Naive thymus-derived CD4-positive, alpha-beta T cell (primary cell): Measurements from ENCODE around the gene NFIC. TPM values are rescaled to one million over a fixed set of nuclear protein-coding genes. Genes with fewer than 3 reads are reported as not detected.
"Not testable (repeated sequence)": the region's sequence is repeated elsewhere in the genome, so short reads cannot be mapped to it uniquely, and the experiment has no call there.

Experiments
- ATAC-seq: fragments of 150-1000 bp; cut with Tn5 transposase; 2 replicates; pipeline ENCODE4 v1.10.0; 2021; ENCODE audit warnings: mild to moderate bottlenecking, moderate library complexity
- CTCF ChIA-PET: fragments of 350-600 bp; sonication (Branson Sonifier 250); formaldehyde crosslinking; loops from one replicate; lab custom pipeline; 2021; ENCODE audit warnings: antibody characterized with exemption; lab: Charles Lee
- POLR2A ChIA-PET: fragments of 350-600 bp; sonication (Branson Sonifier 250); formaldehyde crosslinking; loops from one replicate; lab custom pipeline; 2021; ENCODE audit warnings: antibody characterized with exemption, inconsistent platforms; lab: Charles Lee
- DNase-seq, 9 donors: peaks; one replicate each; pipeline versions ENCODE4 v3.0.0 to v3.0.0-alpha.2; 2020 to 2022; ENCODE audit warnings: mixed read lengths in 1 of 9
- H3K27ac ChIP-seq: one replicate; pipeline ENCODE4 v1.7.0; 2013; ENCODE audit warnings: mild to moderate bottlenecking, low read depth, low read length, moderate library complexity
- H3K27me3 ChIP-seq, 2 donors: one replicate each; pipeline ENCODE4 v1.7.0; 2013; ENCODE audit warnings: low read length in 2 of 2, mild to moderate bottlenecking in 2 of 2, moderate library complexity in 2 of 2; ENCODE audit not compliant: control insufficient read depth in 2 of 2, insufficient read depth in 2 of 2
- H3K36me3 ChIP-seq, 3 experiments: 1 replicate in 2 of 3; 2 replicates in 1 of 3; pipeline ENCODE4 v1.7.0; 2013; ENCODE audit warnings: low read length in 3 of 3, mild to moderate bottlenecking in 3 of 3, moderate library complexity in 1 of 3; ENCODE audit not compliant: insufficient read depth in 3 of 3, control insufficient read depth in 2 of 3
- H3K4me1 ChIP-seq, 2 donors: one replicate each; pipeline ENCODE4 v1.7.0; 2013; ENCODE audit warnings: low read length in 2 of 2, mild to moderate bottlenecking in 2 of 2, moderate library complexity in 1 of 2; ENCODE audit not compliant: control insufficient read depth in 2 of 2, insufficient read depth in 2 of 2
- H3K4me3 ChIP-seq: 2 replicates; pipeline ENCODE4 v1.7.0; 2013; ENCODE audit warnings: mild to moderate bottlenecking, low read length
- H3K9me3 ChIP-seq, 3 experiments: 1 replicate in 2 of 3; 2 replicates in 1 of 3; pipeline ENCODE4 v1.7.0; 2013; ENCODE audit warnings: low read length in 3 of 3; ENCODE audit not compliant: control insufficient read depth in 2 of 3
- H3K27ac Mint-ChIP-seq, 9 donors: one replicate each; pipeline ENCODE4 v1.8.0; 2020 to 2022; ENCODE audit warnings: mixed read lengths in 9 of 9, mild to moderate bottlenecking in 8 of 9, moderate library complexity in 5 of 9, inconsistent platforms in 2 of 9
- H3K27me3 Mint-ChIP-seq, 5 donors: one replicate each; pipeline ENCODE4 v1.8.0; 2021 to 2022; ENCODE audit warnings: mixed read lengths in 5 of 5, mild to moderate bottlenecking in 1 of 5
- H3K36me3 Mint-ChIP-seq, 5 donors: one replicate each; pipeline ENCODE4 v1.8.0; 2020 to 2022; ENCODE audit warnings: mixed read lengths in 5 of 5, mild to moderate bottlenecking in 3 of 5, inconsistent platforms in 1 of 5
- H3K4me1 Mint-ChIP-seq, 7 donors: one replicate each; pipeline ENCODE4 v1.8.0; 2020 to 2022; ENCODE audit warnings: mixed read lengths in 7 of 7, mild to moderate bottlenecking in 3 of 7, inconsistent platforms in 1 of 7
- H3K4me3 Mint-ChIP-seq, 10 donors: one replicate each; pipeline ENCODE4 v1.8.0; 2020 to 2022; ENCODE audit warnings: mild to moderate bottlenecking in 10 of 10, mixed read lengths in 10 of 10, moderate library complexity in 6 of 10, inconsistent platforms in 2 of 10
- H3K9me3 Mint-ChIP-seq, 11 donors: one replicate each; pipeline ENCODE4 v1.8.0; 2020 to 2022; ENCODE audit warnings: mixed read lengths in 11 of 11, mild to moderate bottlenecking in 4 of 11, inconsistent platforms in 1 of 11, moderate library complexity in 1 of 11
- intact Hi-C, 2 donors: fragments of 100-400 bp; cut with micrococcal nuclease; formaldehyde crosslinking; loops; one replicate each; pipeline ENCODE4 v1.15.1; 2023
- polyA plus RNA-seq, 2 donors: library from polyadenylated mRNA; unstranded; fragments of 300-500 nt; fragmentation: Illumina TruSeq; gene quantifications; one replicate each; pipeline ENCODE4 v1.2.3, GENCODE V29; 2021
- total RNA-seq, 6 experiments: library from RNA in 5 of 6; stranded (reverse) in 5 of 6; gene quantifications; 1 replicate in 5 of 6; 2 replicates in 1 of 6; pipeline ENCODE4 v1.2.3 and lab custom pipeline; 2021 to 2026

The NFIC gene
- total and polyA plus RNA-seq, 7 experiments from 2014 or later, result 12.2 to 35.2 (median 31.1) TPM

DNA sequence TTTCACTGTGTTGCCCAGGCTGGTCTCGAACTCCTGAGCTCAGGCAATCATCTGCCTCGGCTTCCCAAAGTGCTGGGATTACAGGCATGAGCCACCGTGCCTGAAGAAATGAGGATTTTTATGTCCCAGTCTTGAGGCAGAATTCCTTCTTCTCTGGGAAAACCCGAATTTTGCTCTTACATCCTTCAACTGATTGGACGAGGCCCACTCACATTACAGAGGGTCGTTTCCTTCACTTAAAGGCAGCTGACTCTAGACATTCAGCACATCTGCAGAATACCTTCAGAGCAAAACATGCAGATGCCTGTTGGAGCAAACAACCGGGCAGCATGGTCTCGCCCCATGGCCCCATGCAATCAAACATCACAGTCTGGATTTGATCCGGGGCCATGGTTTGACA lies 36.3 kb upstream of the NFIC start:
- POLR2A ChIA-PET, result interaction anchor here (0.7 to 1.9 kb wide), 3 partner anchors 8 to 1590 kb away, joined by 3 to 4 read pairs (median 4); no protein-coding TSS in a partner anchor
- intact Hi-C loops, result no loop called here

DNA sequence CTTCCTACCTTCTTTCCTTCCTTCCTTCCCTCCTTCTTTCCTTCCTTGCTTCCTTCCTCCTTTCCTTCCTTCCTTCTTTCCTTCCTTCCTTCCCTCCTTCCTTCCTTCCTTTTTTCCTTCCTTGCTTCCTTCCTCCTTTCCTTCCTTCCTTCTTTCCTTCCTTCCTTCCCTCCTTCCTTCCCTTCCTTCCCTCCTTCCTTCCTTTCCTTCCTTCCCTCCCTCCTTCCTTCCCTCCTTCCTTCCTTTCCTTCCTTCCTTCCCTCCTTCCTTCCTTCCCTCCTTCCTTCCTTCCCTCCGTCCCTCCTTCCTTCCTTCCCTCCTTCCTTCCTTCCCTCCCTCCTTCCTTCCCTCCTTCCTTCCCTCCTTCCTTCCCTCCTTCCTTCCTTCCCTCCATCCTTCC lies 34.2 kb upstream of the NFIC start:
- H3K27me3 ChIP-seq, H3K36me3 ChIP-seq, H3K9me3 Mint-ChIP-seq, H3K27me3 Mint-ChIP-seq, H3K27ac Mint-ChIP-seq, H3K36me3 Mint-ChIP-seq, H3K4me1 Mint-ChIP-seq, intact Hi-C loops, ATAC-seq, POLR2A ChIA-PET, CTCF ChIA-PET, H3K9me3 ChIP-seq, H3K4me1 ChIP-seq, H3K4me3 ChIP-seq, H3K27ac ChIP-seq, DNase-seq, H3K4me3 Mint-ChIP-seq: not testable (repeated sequence)

More for the DNA sequence above, 36.3 kb upstream of the NFIC start:
- no peaks in the 10 kb centered on the region for H3K4me1 ChIP-seq
- no peak for DNase-seq
- H3K36me3 ChIP-seq, result no peaks in the 10 kb centered on the region
- H3K27ac Mint-ChIP-seq, result no peak overlapping the region
- no peaks in the 10 kb centered on the region for H3K9me3 ChIP-seq
- no peaks in the 10 kb centered on the region for H3K27me3 ChIP-seq
- no peak for ATAC-seq
- no peak overlapping the region for H3K4me3 Mint-ChIP-seq
- no peaks in the 10 kb centered on the region for H3K36me3 Mint-ChIP-seq
- peaks cover 0 to 2% (median 0%) of the 10 kb centered on the region in 5 donors for H3K27me3 Mint-ChIP-seq
- H3K9me3 Mint-ChIP-seq, result no peaks in the 10 kb centered on the region
- peaks cover 0 to 4% (median 0%) of the 10 kb centered on the region in 7 donors for H3K4me1 Mint-ChIP-seq
- H3K27ac ChIP-seq, result no peak overlapping the region
- no peak overlapping the region for H3K4me3 ChIP-seq
- CTCF ChIA-PET, result interaction anchor here (0.7 to 3.6 kb wide), 3 partner anchors 99 to 141 kb away, joined by 3 to 23 read pairs (median 7); no protein-coding TSS in a partner anchor

DNA sequence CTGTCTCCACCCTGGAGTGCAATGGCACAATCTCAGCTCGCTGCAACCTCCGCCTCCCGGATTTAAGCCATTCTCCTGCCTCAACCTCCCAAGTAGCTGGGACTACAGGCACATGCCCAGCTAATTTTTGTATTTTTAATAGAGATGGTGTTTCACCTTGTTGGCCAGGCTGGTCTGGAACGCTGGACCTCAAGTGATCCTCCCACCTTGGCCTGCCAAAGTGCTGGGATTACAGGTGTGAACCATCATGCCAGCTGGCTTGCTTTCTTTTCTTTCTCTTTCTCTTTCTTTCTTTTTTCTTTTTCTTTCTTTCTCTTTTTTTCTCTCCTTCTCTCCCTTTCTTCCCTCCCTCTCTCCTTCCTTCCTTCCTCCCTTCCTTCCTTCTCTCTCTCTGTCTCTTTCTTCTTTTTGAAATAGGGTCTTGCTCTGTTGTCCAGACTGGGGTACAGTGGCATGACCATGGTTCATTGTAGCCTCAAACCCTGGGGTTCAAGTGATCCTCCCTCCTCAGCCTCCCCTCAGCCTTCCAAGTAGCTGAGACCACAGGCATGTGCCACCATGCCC lies 33.3 kb upstream of the NFIC start:
- H3K36me3 Mint-ChIP-seq, result no peaks in the 10 kb centered on the region
- CTCF ChIA-PET, result interaction anchor here (1.4 kb wide), 1 partner anchor 97 kb away, joined by 3 read pairs; no protein-coding TSS in a partner anchor
- H3K9me3 Mint-ChIP-seq, result no peaks in the 10 kb centered on the region
- H3K4me3 ChIP-seq, result no peak overlapping the region
- H3K27ac Mint-ChIP-seq, result peak overlapping the region in 3 of 9 donors; percentile 19 to 59 (median 53)
- H3K27me3 Mint-ChIP-seq, result no peaks in the 10 kb centered on the region
- H3K4me1 Mint-ChIP-seq, result peaks cover 0 to 10% (median 4%) of the 10 kb centered on the region in 7 donors
- H3K36me3 ChIP-seq, result no peaks in the 10 kb centered on the region
- H3K27me3 ChIP-seq, result no peaks in the 10 kb centered on the region
- no peak for ATAC-seq
- H3K27ac ChIP-seq, result no peak overlapping the region
- H3K4me3 Mint-ChIP-seq, result no peak overlapping the region
- H3K9me3 ChIP-seq, result no peaks in the 10 kb centered on the region
- no peak for DNase-seq
- POLR2A ChIA-PET, result no interaction called here
- peaks cover 0 to 4% of the 10 kb centered on the region in 2 donors for H3K4me1 ChIP-seq
- intact Hi-C loops, result no loop called here

DNA sequence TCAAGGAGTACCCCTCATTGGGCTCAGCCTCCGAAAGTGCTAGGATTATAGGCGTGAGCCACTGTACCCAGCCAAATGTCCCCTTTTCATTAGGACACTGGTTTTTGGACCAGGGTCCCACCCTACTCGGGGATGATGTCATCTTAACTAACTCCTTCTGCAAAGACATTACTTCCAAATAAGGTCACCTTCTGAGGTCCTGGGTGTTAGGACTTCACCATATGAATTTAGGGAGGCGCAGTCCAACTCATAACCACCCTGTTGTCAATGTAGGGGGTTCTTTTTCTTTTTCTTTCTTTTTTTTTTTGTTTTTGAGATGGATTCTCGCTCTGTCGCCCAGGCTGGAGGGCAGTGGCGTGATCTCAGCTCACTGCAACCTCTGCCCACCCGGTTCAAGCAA lies 32.7 kb upstream of the NFIC start:
- H3K27ac Mint-ChIP-seq, result peak overlapping the region in 1 of 9 donors; percentile 19
- Histone ChIP-seq H3K27ac (no peak overlapping the region), H3K9me3 (no peaks in the 10 kb centered on the region), H3K36me3 (no peaks in the 10 kb centered on the region), H3K4me1 (peaks cover 4 to 9% of the 10 kb centered on the region in 2 donors), H3K27me3 (no peaks in the 10 kb centered on the region), H3K4me3 (no peak overlapping the region)
- no peaks in the 10 kb centered on the region for H3K9me3 Mint-ChIP-seq
- CTCF ChIA-PET, result interaction anchor here (1.4 kb wide), 1 partner anchor 96 kb away, joined by 3 read pairs; no protein-coding TSS in a partner anchor
- H3K36me3 Mint-ChIP-seq, result no peaks in the 10 kb centered on the region
- ATAC-seq, result no peak
- POLR2A ChIA-PET, result no interaction called here
- DNase-seq, result no peak
- intact Hi-C loops, result no loop called here
- no peak overlapping the region for H3K4me3 Mint-ChIP-seq
- peaks cover 2 to 14% (median 8%) of the 10 kb centered on the region in 7 donors for H3K4me1 Mint-ChIP-seq
- H3K27me3 Mint-ChIP-seq, result no peaks in the 10 kb centered on the region

DNA sequence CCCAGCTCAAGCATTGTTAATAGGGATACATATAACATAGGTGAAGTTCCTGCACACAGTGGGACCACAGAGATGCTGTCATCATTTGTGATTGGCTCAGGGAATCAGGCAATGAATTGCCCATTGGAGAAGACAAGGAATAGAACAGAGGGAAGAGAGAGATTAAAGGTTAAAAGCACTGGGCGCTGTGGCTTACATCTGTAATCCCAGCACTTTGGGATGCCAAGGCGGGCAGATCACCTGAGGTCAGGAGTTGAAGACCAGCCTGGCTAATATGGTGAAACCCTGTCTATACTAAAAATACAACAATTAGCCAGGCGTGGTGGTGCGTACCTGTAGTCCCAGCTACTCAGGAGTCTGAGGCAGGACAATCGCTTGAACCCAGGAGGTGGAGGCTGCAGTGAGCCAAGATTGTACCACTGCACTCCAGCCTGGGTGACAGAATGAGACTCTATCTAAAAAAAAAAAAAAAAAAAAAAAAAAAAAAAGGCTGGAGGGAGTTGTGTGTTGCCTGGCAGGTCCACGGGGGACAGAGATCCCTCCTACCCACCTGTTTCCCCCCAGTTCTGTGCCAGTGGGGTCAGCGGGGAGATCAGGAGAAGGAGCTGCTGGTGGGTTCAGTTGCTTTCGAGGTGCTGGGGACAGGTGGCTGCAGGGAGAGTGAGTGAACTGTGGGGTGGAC lies 31.5 kb upstream of the NFIC start:
- H3K4me3 ChIP-seq, H3K36me3 Mint-ChIP-seq, H3K9me3 ChIP-seq, DNase-seq, ATAC-seq, H3K9me3 Mint-ChIP-seq, intact Hi-C loops, H3K36me3 ChIP-seq, H3K27ac ChIP-seq, H3K27me3 ChIP-seq, H3K27me3 Mint-ChIP-seq, H3K4me3 Mint-ChIP-seq: not testable (repeated sequence)
- Mint-ChIP-seq H3K4me1 (peaks cover 4 to 23% (median 10%) of the 10 kb centered on the region in 7 donors), H3K27ac (peak overlapping the region in 4 of 9 donors; percentile 34 to 94 (median 56))
- CTCF ChIA-PET, result interaction anchor here (0.7 to 1.0 kb wide), 2 partner anchors 95 to 112 kb away, joined by 3 to 4 read pairs; no protein-coding TSS in a partner anchor
- POLR2A ChIA-PET, result interaction anchor here (0.6 to 0.7 kb wide), 2 partner anchors 57 to 100 kb away, joined by 3 to 8 read pairs; no protein-coding TSS in a partner anchor
- peaks cover 8 to 13% of the 10 kb centered on the region in 2 donors for H3K4me1 ChIP-seq

DNA sequence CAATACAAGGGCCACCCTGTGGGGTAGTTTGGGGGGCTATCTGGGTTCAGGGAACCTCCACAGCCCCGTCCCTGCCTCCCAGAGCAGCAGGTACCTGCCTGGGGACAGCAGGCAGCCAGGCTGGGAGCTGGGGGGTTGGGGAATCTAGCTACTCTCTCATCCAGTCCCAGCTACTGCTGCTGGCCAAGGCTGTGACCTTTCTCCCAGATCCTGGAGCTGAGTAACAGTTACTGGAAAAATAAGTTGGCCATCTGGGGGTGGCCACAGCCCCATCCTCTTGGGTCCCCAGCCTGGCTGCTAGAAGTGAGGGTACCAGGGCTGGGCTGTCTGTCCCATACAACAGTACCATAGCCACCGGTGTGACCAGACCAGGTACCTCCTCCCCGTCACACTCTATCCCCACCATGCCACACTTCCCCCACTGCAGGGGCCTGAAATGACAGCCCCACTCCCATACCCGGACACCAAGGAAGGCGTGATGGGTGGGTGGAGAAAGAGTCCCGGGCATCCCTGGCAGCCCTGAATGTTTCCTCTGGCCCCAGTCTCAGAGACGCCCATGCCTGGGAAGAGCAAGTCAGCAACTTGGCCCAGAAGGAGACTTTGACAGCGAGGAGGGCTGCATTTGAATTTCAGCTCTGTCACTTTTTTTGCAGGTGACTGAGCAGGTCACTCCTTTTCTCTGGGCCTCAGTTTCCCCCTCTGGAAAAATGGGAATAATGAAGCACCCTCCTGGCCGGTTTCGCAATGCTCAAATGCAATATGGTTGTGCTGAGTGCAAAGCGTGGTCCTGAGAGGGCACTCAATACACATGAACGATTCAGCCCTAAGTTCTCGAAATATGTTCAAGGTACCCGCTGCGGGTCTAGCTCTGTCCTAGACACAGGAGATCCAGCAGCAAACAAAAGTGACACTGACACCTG lies 30.7 kb upstream of the NFIC start:
- Histone ChIP-seq H3K4me3 (no peak overlapping the region), H3K4me1 (peaks cover 8 to 13% of the 10 kb centered on the region in 2 donors), H3K9me3 (no peaks in the 10 kb centered on the region), H3K36me3 (no peaks in the 10 kb centered on the region), H3K27me3 (no peaks in the 10 kb centered on the region), H3K27ac (no peak overlapping the region)
- DNase-seq (no peak), ATAC-seq (no peak)
- ChIA-PET CTCF (interaction anchor here (1.0 to 1.2 kb wide), 2 partner anchors 94 kb away, joined by 3 read pairs; no protein-coding TSS in a partner anchor), POLR2A (interaction anchor here (0.6 kb wide), 2 partner anchors 91 to 99 kb away, joined by 3 read pairs; no protein-coding TSS in a partner anchor)
- H3K4me1 Mint-ChIP-seq, result peaks cover 4 to 26% (median 10%) of the 10 kb centered on the region in 7 donors
- no peak overlapping the region for H3K4me3 Mint-ChIP-seq
- H3K27ac Mint-ChIP-seq, result peak overlapping the region in 5 of 9 donors; percentile 34 to 71 (median 59)
- H3K9me3 Mint-ChIP-seq, result no peaks in the 10 kb centered on the region
- no peaks in the 10 kb centered on the region for H3K36me3 Mint-ChIP-seq
- no peaks in the 10 kb centered on the region for H3K27me3 Mint-ChIP-seq
- intact Hi-C loops, result no loop called here
